ENCODE data around the gene ZNF880.

ZNF880 gene

GRCh38 chr19:52398081-52398441 lies 28.3 kb downstream of the ZNF880 start:
- H3K27ac Mint-ChIP-seq, result peak overlapping the region; percentile 94
- peaks cover 17% of the 10 kb centered on the region for H3K4me1 Mint-ChIP-seq
- no peaks in the 10 kb centered on the region for H3K27me3 Mint-ChIP-seq
- peak overlapping the region; percentile 89 for H3K4me3 Mint-ChIP-seq
- ATAC-seq (ENCODE audit: low read depth), result peak; percentile 21
- peaks cover 26% of the 10 kb centered on the region for H3K9me3 Mint-ChIP-seq
- DNase-seq (ENCODE audit: low spot score in 2 of 2), result no peak
- H3K36me3 Mint-ChIP-seq, result peaks cover 64% of the 10 kb centered on the region

DNA sequence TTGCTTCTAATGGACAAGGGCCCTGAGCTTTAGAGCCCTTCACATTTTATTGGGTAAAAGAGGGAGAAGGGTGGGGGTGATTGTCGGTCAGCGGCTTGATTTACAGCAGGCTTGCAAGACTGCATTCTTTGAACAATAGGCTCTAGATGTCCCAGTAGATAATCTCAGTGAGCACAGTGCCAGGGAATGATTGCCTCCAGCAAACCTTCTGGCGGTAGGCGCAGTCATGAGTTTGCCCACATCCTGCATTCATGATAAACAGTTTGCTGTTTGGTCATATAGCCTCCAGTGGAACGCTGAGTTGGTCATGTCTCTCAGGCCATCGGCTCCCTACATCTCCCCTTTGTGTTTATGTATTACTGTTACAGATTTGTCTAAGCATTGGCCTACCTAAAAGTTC lies 40.6 kb downstream of the ZNF880 start:
- no peak overlapping the region for H3K27ac Mint-ChIP-seq
- peaks cover 6% of the 10 kb centered on the region for H3K9me3 Mint-ChIP-seq
- no peaks in the 10 kb centered on the region for H3K27me3 Mint-ChIP-seq
- ATAC-seq (ENCODE audit: low read depth), result no peak
- H3K4me1 Mint-ChIP-seq, result no peaks in the 10 kb centered on the region
- H3K4me3 Mint-ChIP-seq, result no peak overlapping the region
- DNase-seq (ENCODE audit: low spot score in 2 of 2), result no peak
- peaks cover 77% of the 10 kb centered on the region for H3K36me3 Mint-ChIP-seq

DNA sequence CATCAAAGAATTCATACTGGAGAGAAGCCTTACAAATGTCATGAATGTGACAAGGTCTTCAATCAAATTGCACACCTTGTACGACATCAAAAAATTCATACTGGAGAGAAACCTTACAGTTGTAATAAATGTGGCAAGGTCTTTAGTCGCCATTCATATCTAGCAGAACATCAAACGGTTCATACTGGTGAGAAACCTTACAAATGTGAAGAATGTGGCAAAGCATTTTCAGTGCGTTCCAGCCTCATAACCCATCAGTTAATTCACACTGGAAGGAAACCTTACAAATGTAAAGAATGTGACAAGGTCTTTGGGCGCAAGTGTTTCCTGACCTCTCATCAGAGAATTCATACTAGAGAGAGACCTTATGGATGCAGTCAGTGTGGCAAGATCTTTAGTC lies 46.0 kb downstream of the ZNF880 start:
- ATAC-seq (ENCODE audit: low read depth) (no peak), DNase-seq (ENCODE audit: low spot score in 2 of 2) (no peak)
- H3K4me3 Mint-ChIP-seq, result no peak overlapping the region
- H3K27ac Mint-ChIP-seq, result no peak overlapping the region
- no peaks in the 10 kb centered on the region for H3K27me3 Mint-ChIP-seq
- no peaks in the 10 kb centered on the region for H3K4me1 Mint-ChIP-seq
- H3K9me3 Mint-ChIP-seq, result peaks cover 13% of the 10 kb centered on the region
- H3K36me3 Mint-ChIP-seq, result peaks cover 32% of the 10 kb centered on the region

DNA sequence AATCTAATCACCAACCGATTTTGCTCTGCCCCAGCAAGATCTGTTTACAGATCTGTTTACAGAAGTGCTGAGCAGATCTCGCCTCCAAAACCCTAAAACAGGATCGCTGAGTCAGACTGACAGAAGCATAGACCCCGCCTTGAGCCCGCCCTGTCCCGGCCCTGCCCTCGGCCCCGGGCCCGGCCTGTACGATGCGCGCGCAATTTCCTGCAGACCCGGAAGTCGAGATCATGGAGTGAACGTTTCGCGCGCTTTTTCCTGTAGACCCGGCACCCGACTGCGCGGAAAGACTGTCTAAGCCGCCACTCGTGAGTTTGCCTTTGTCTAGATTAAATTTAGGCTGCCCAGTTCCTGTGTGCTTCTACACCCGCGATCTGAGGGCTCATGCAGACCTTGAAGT lies 59.2 kb downstream of the ZNF880 start, which contains the start of gene ZNF534:
Gene ZNF534 (plus strand): TSS at position 212 of the 400 bp plus-strand sequence. CDS start 2,327 bp downstream, outside the sequence.
- no peak within 1 kb of the TSS for H3K27ac Mint-ChIP-seq
- no peaks in the 10 kb centered on the region for H3K4me1 Mint-ChIP-seq
- peaks cover 9% of the 10 kb centered on the region for H3K9me3 Mint-ChIP-seq
- no peak within 1 kb of the TSS for H3K4me3 Mint-ChIP-seq
- DNase-seq (ENCODE audit: low spot score in 2 of 2) (no peak), ATAC-seq (ENCODE audit: low read depth) (no peak)
- H3K36me3 Mint-ChIP-seq, result peaks cover 33% of the 10 kb centered on the region
- no peaks in the 10 kb centered on the region for H3K27me3 Mint-ChIP-seq

Measured in memory B cell (primary cell).